GM06990 (cell line): Measurements from ENCODE around the gene UBE2K.
"Not testable (repeated sequence)": the region's sequence is repeated elsewhere in the genome, so short reads cannot be mapped to it uniquely, and the experiment has no call there.

Experiments used
- DNase-seq: peaks from one replicate; pipeline ENCODE4 v3.0.0-alpha.2; 2011; ENCODE audit not compliant: insufficient read length; ENCODE audit errors: extremely low read depth
- H3K27me3 ChIP-seq: replicated peaks from 2 replicates; pipeline ENCODE4 v1.6.0; 2011; ENCODE audit warnings: low read length; ENCODE audit not compliant: control insufficient read depth, insufficient read depth
- H3K36me3 ChIP-seq: 2 replicates; pipeline ENCODE4 v1.5.1; 2011; ENCODE audit warnings: low read length; ENCODE audit not compliant: control insufficient read depth, insufficient read depth
- H3K4me3 ChIP-seq: replicated peaks from 2 replicates; pipeline ENCODE4 v1.5.1; 2011; ENCODE audit warnings: low read depth, mild to moderate bottlenecking, control low read depth, low read length
- TF ChIP-seq, protein P1 (sequence below): IDR thresholded peaks from 2 replicates; pipeline ENCODE4 v1.5.1; 2011; ENCODE audit warnings: low read length, control low read depth, mild to moderate bottlenecking, inconsistent platforms; ENCODE audit not compliant: insufficient read depth, poor library complexity, severe bottlenecking

UBE2K gene

GRCh38 chr4:39699687-39700409 is 1.9 kb downstream of the UBE2K start:
- TF ChIP-seq, protein P1, sequence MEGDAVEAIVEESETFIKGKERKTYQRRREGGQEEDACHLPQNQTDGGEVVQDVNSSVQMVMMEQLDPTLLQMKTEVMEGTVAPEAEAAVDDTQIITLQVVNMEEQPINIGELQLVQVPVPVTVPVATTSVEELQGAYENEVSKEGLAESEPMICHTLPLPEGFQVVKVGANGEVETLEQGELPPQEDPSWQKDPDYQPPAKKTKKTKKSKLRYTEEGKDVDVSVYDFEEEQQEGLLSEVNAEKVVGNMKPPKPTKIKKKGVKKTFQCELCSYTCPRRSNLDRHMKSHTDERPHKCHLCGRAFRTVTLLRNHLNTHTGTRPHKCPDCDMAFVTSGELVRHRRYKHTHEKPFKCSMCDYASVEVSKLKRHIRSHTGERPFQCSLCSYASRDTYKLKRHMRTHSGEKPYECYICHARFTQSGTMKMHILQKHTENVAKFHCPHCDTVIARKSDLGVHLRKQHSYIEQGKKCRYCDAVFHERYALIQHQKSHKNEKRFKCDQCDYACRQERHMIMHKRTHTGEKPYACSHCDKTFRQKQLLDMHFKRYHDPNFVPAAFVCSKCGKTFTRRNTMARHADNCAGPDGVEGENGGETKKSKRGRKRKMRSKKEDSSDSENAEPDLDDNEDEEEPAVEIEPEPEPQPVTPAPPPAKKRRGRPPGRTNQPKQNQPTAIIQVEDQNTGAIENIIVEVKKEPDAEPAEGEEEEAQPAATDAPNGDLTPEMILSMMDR = no peak
- Histone ChIP-seq H3K4me3 (peak overlapping the region; percentile 91), H3K27me3 (no peaks in the 10 kb centered on the region), H3K36me3 (peaks cover 4% of the 10 kb centered on the region)
- no peak for DNase-seq

- TF ChIP-seq, protein P1 = no peak
- Histone ChIP-seq H3K4me3 (peak overlapping the region; percentile 91), H3K27me3 (no peaks in the 10 kb centered on the region), H3K36me3 (peaks cover 4% of the 10 kb centered on the region)
- no peak for DNase-seq
Observed at GRCh38 chr4:39700554-39700953, 2.6 kb downstream of the UBE2K start.

GRCh38 chr4:39702716-39703115 is 4.8 kb downstream of the UBE2K start:
- no peak overlapping the region for H3K4me3 ChIP-seq
- peaks cover 4% of the 10 kb centered on the region for H3K36me3 ChIP-seq
- no peaks in the 10 kb centered on the region for H3K27me3 ChIP-seq
- TF ChIP-seq, protein P1 = no peak
- no peak for DNase-seq

DNA sequence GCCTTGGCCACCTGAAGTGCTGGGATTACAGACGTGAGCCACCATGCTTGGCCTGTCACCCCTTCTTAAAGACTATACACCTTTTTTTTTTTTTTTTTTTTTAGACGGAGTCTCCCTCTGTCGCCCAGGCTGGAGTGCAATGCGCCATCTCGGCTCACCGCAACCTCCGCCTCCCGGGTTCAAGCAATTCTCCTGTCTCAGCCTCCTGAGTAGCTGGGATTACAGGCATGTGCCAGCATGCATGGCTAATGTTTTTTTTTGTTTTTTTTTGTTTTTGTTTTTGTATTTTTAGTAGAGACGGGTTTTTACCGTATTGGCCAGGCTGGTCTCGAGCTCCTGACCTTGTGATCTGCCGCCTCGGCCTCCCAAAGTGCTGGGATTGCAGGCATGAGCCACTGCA is 6.9 kb downstream of the UBE2K start:
- DNase-seq = not testable (repeated sequence)

GRCh38 chr4:39706334-39706733 is 8.4 kb downstream of the UBE2K start:
- Histone ChIP-seq H3K27me3 (no peaks in the 10 kb centered on the region), H3K4me3 (no peak overlapping the region), H3K36me3 (peaks cover 4% of the 10 kb centered on the region)
- DNase-seq = no peak
- TF ChIP-seq, protein P1 = no peak

More for the DNA sequence above, 6.9 kb downstream of the UBE2K start:
- not testable (repeated sequence) for H3K4me3 ChIP-seq, H3K27me3 ChIP-seq, H3K36me3 ChIP-seq

- Histone ChIP-seq H3K27me3 (no peaks in the 10 kb centered on the region), H3K4me3 (no peak overlapping the region), H3K36me3 (peaks cover 4% of the 10 kb centered on the region)
- TF ChIP-seq, protein P1 = no peak
- DNase-seq = no peak
Observed at GRCh38 chr4:39706741-39707511, 9.0 kb downstream of the UBE2K start.
